Stromal cell of bone marrow (primary cell): ENCODE results near the gene RBM22.
"Not testable (repeated sequence)": the region's sequence is repeated elsewhere in the genome, so short reads cannot be mapped to it uniquely, and the experiment has no call there.

Experiments
- DNase-seq: peaks from one replicate; pipeline ENCODE4 v3.0.0-alpha.2; 2012; ENCODE audit warnings: low read depth

Gene RBM22

DNA sequence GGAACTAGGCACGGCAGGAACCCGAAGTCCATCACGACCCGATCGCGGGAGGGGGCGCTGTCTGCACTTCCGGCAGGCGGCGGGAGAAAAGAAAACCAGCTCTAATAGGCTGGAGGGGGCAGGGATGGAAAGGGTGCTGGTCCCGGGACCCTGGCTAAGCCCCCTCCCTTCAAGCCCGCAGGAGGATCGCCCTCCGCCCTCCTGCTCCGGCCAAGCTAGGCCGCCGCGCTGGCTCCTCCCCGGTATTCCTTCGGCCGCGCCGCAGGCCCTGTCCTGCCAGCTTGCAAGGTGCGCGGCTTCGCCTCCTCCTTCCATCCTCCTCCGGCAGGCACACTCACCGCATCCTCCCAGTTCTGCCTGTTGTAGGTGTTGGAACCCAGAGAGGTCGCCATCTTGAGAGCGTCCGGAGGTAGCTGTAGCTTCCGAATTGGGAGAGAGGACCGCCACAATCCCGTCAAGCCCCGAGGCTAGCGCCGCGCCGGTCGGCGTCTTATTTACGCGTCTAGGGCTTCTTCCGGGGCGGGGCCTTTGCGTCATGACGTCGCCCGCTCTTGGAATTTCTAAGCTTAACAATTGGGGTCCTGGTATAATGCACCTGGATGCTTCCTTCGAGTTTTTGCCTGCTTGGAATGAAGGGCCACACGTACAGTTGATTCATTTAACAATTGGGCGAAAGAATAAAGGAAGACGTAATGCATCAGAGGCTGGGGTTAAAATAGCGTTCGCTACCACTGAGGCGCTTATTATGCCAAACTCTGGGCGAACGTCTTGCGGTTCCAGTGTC is at the start of gene RBM22:
TSS of gene RBM22 (minus strand) at position 469 of the 784 bp plus-strand sequence. CDS start at position 392, 77 bp downstream.
- DNase-seq = peak; percentile 82

GRCh38 chr5:150750469-150750868 is 49.6 kb upstream of the RBM22 start:
- no peak for DNase-seq

- DNase-seq = not testable (repeated sequence)
These were observed 42.3 kb upstream of the RBM22 start for GRCh38 chr5:150743142-150743488.

GRCh38 chr5:150742455-150743141 is 41.7 kb upstream of the RBM22 start:
- DNase-seq = not testable (repeated sequence)

DNA sequence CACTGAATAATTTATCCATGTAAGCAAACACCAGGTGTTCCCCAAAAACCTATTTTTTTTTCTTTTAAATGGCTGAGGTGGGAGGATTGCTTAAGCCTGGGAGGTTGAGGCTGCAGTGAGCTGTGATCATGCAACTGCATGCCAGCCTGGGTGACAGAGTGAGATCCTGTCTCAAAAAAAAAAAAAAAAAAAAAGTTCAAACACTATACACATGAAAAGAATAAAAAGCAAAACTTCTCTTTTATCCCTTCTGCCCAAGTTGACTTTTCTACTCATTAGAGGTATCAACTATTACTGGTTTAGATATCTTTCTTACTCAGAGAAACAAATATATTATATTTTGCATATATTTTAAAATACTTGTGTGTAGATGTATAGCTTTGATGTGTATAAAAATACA is 40.1 kb upstream of the RBM22 start:
- no peak for DNase-seq

GRCh38 chr5:150738862-150739261 is 38.0 kb upstream of the RBM22 start:
- no peak for DNase-seq

- no peak for DNase-seq
These were observed 33.9 kb upstream of the RBM22 start for GRCh38 chr5:150734579-150735384.

- no peak for DNase-seq
These were observed 30.9 kb upstream of the RBM22 start for GRCh38 chr5:150731669-150732242.

DNA sequence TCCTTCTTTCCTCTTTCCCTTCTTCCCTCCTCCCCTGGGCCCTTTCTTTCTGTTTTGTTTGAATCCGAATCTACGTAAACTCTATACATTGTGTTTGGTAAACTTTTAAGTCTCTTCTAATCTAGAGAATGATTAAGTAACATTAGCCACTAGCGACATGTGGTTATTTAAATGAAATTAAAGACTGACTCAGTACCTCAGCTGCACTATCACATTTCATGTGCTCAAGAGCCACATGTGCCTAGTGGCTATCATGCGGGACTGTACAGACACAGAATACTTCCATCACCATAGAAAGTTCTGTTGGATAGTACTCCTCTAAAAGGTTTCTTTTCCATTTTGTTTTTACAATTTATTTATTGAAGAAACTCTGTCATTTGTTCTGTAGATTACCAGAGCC is 29.0 kb upstream of the RBM22 start:
- no peak for DNase-seq

- no peak for DNase-seq
These were observed 23.0 kb upstream of the RBM22 start for GRCh38 chr5:150723845-150724244.

GRCh38 chr5:150710165-150710564 is 9.3 kb upstream of the RBM22 start:
- DNase-seq = no peak

DNA sequence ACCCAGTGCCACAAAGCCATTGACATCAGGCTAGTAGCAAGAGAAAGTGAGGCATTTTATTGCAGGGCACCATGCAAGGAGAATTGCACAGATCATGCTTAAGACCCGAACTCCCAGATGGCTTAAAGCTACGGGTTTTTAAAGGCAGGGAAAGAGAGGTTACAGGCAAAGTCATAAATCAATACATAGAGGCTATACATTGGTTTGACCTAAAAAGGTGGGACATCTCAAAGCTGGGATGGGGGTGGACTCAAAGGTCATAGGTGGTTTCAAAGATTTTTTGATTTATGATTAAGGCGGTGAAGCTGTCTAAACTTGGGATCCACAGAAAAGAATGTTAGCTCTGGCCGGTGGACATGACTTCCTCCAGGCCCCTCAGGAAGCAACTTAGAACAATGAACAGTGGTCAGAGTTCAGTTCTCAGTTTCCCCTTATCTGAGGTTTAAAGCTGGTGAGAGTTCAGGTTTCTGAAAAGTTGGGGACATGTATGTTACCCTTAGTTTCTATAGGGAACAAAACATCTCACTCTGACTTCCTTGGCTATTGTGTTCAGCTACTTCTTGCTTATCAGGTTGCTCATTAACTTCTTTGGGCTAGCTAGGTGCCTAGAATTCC is 6.0 kb upstream of the RBM22 start:
- no peak for DNase-seq

DNA sequence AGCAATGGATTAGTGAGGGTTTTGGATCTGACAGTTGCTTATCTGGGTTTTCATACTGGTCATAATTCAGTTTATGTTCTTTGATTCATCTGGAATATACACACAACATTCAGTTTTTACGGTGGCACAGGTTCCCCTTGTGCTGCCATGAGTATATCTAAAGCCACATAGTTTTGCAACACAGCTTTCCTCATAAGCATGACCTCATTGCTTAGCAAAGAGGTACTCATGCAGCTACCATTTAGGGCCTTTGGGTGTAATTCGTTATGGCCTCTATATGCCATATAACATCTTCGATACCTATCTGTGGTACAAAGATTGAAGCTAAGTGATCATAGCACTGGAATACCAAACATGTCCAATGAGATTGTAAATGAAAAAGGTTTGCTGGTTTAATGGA is 2.9 kb upstream of the RBM22 start:
- DNase-seq = no peak

- no peak for DNase-seq
These were observed 642 bp downstream of the RBM22 start for GRCh38 chr5:150700246-150700593.

GRCh38 chr5:150694612-150695011 is 6.2 kb downstream of the RBM22 start:
- DNase-seq = no peak

DNA sequence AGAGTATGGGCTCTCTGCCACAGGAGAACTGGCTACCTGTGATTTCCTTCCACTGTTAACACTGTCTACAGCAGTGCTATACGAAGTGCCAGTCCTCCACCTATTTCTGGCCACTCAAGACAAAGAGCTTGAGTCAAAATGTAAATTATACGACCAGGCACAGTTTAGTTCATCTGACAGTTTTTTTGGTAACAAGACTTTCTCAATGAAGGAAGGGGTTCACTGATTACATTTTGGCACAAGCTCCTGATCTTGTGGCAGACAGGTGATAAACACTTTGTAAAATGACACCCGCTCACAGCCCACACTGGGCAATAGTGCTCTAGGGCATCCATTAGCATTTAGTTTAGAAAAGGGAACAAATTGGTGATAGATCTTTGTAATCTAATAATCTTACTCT is 8.6 kb downstream of the RBM22 start:
- no peak for DNase-seq

- DNase-seq = no peak
These were observed 10.1 kb downstream of the RBM22 start for GRCh38 chr5:150690760-150691159.

GRCh38 chr5:150689120-150689519 is 11.7 kb downstream of the RBM22 start:
- no peak for DNase-seq

DNA sequence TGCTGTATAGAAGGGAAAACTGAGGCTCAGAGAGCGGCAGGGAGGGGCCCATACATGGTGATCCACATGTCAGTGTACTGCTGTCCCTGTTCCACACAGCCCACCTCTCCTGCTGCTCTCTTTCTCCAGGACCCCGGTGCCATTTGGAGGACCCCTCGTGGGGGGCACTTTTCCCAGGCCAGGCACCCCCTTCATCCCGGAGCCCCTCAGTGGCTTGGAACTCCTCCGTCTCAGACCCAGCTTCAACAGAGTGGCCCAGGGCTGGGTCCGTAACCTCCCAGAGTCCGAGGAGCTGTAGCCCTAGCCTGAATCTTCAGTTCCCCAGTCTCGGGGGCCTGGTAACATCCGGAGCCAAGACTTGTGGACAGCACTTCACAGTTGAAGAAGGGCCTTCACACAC is 24.3 kb downstream of the RBM22 start:
- no peak for DNase-seq

- DNase-seq = no peak
These were observed 25.8 kb downstream of the RBM22 start for GRCh38 chr5:150675069-150675468.

GRCh38 chr5:150674341-150674821 is 26.5 kb downstream of the RBM22 start:
- no peak for DNase-seq

GRCh38 chr5:150672884-150673275 is 28.0 kb downstream of the RBM22 start:
- no peak for DNase-seq
